CD8-positive, alpha-beta memory T cell (primary cell): ENCODE data around the gene LGALSL. TPM values are rescaled to one million over a fixed set of nuclear protein-coding genes. Genes with fewer than 3 reads are reported as not detected.

Experiments
- CTCF ChIA-PET: fragments of 350-600 bp; sonication (Branson Sonifier 250); formaldehyde crosslinking; loops from one replicate; lab custom pipeline; 2021; ENCODE audit warnings: antibody characterized with exemption; lab: Charles Lee
- POLR2A ChIA-PET: fragments of 350-600 bp; sonication (Branson Sonifier 250); formaldehyde crosslinking; loops from one replicate; lab custom pipeline; 2021; ENCODE audit warnings: antibody characterized with exemption; lab: Charles Lee
- DNase-seq, 5 donors: peaks; one replicate each; pipeline versions ENCODE4 v3.0.0 to v3.0.0-alpha.2; 2020 to 2022; ENCODE audit warnings: mixed read lengths in 1 of 5
- H3K27ac ChIP-seq: one replicate; pipeline ENCODE4 v1.7.0; 2013; ENCODE audit warnings: low read depth, mild to moderate bottlenecking, low read length, moderate library complexity
- H3K27me3 ChIP-seq: 2 replicates; pipeline ENCODE4 v1.7.0; 2013; ENCODE audit warnings: low read length, mild to moderate bottlenecking; ENCODE audit not compliant: insufficient read depth, poor library complexity, severe bottlenecking
- H3K36me3 ChIP-seq: 2 replicates; pipeline ENCODE4 v1.7.0; 2013; ENCODE audit warnings: mild to moderate bottlenecking, low read length, moderate library complexity; ENCODE audit not compliant: insufficient read depth
- H3K4me1 ChIP-seq: 2 replicates; pipeline ENCODE4 v1.7.0; 2013; ENCODE audit warnings: mild to moderate bottlenecking, low read length, moderate library complexity; ENCODE audit not compliant: insufficient read depth
- H3K4me3 ChIP-seq: 2 replicates; pipeline ENCODE4 v1.7.0; 2013; ENCODE audit warnings: mild to moderate bottlenecking, low read length
- H3K9me3 ChIP-seq: 2 replicates; pipeline ENCODE4 v1.7.0; 2013; ENCODE audit warnings: mild to moderate bottlenecking, low read length
- H3K27ac Mint-ChIP-seq, 8 donors: one replicate each; pipeline ENCODE4 v1.8.0; 2020 to 2021; ENCODE audit warnings: mixed read lengths in 8 of 8, mild to moderate bottlenecking in 6 of 8, inconsistent platforms in 3 of 8, moderate library complexity in 3 of 8
- H3K27me3 Mint-ChIP-seq, 2 donors: one replicate each; pipeline ENCODE4 v1.8.0; 2020 to 2021; ENCODE audit warnings: mixed read lengths in 2 of 2, mild to moderate bottlenecking in 1 of 2, moderate library complexity in 1 of 2
- H3K36me3 Mint-ChIP-seq, 3 donors: one replicate each; pipeline ENCODE4 v1.8.0; 2020 to 2021; ENCODE audit warnings: mixed read lengths in 3 of 3, inconsistent platforms in 1 of 3, mild to moderate bottlenecking in 1 of 3
- H3K4me1 Mint-ChIP-seq, 3 donors: one replicate each; pipeline ENCODE4 v1.8.0; 2020 to 2021; ENCODE audit warnings: mixed read lengths in 3 of 3, inconsistent platforms in 1 of 3, mild to moderate bottlenecking in 1 of 3
- H3K4me3 Mint-ChIP-seq, 7 donors: one replicate each; pipeline ENCODE4 v1.8.0; 2020 to 2021; ENCODE audit warnings: mixed read lengths in 7 of 7, mild to moderate bottlenecking in 6 of 7, moderate library complexity in 4 of 7, inconsistent platforms in 2 of 7
- H3K9me3 Mint-ChIP-seq, 5 donors: one replicate each; pipeline ENCODE4 v1.8.0; 2020 to 2022; ENCODE audit warnings: mixed read lengths in 5 of 5, mild to moderate bottlenecking in 3 of 5, moderate library complexity in 2 of 5, inconsistent platforms in 1 of 5
- polyA plus RNA-seq: library from polyadenylated mRNA; unstranded; fragments of 300-500 nt; fragmentation: Illumina TruSeq; gene quantifications from one replicate; pipeline ENCODE4 v1.2.3, GENCODE V29; 2021
- total RNA-seq, 2 experiments: library from RNA; stranded (reverse); gene quantifications; one replicate each; pipeline ENCODE4 v1.2.3, GENCODE V29; 2021

Gene LGALSL
- total and polyA plus RNA-seq, 3 experiments from 2014 or later: 0.72 to 0.98 (median 0.84) TPM

- ChIA-PET CTCF (interaction anchor here (3.6 kb wide), 1 partner anchor 10 kb away, joined by 15 read pairs; no protein-coding TSS in a partner anchor), POLR2A (no interaction called here)
- DNase-seq: no peak
- no peak overlapping the region for H3K27ac ChIP-seq
- no peak overlapping the region for H3K4me3 ChIP-seq
- H3K27me3 Mint-ChIP-seq: peaks cover 13 to 40% of the 10 kb centered on the region in 2 donors
- H3K4me1 Mint-ChIP-seq: no peaks in the 10 kb centered on the region
- H3K36me3 ChIP-seq: no peaks in the 10 kb centered on the region
- H3K4me1 ChIP-seq: no peaks in the 10 kb centered on the region
- H3K4me3 Mint-ChIP-seq: no peak overlapping the region
- H3K27ac Mint-ChIP-seq: no peak overlapping the region
- H3K9me3 ChIP-seq: no peaks in the 10 kb centered on the region
- no peaks in the 10 kb centered on the region for H3K27me3 ChIP-seq
- H3K36me3 Mint-ChIP-seq: no peaks in the 10 kb centered on the region
- H3K9me3 Mint-ChIP-seq: no peaks in the 10 kb centered on the region
These were observed 44.5 kb downstream of the LGALSL start for GRCh38 chr2:64498438-64498837.

GRCh38 chr2:64500549-64500948, 46.6 kb downstream of the LGALSL start:
- Mint-ChIP-seq H3K36me3 (no peaks in the 10 kb centered on the region), H3K27me3 (peaks cover 13 to 44% of the 10 kb centered on the region in 2 donors), H3K4me1 (no peaks in the 10 kb centered on the region), H3K27ac (no peak overlapping the region), H3K4me3 (no peak overlapping the region), H3K9me3 (no peaks in the 10 kb centered on the region)
- Histone ChIP-seq H3K27me3 (no peaks in the 10 kb centered on the region), H3K4me1 (no peaks in the 10 kb centered on the region), H3K9me3 (no peaks in the 10 kb centered on the region), H3K27ac (no peak overlapping the region), H3K36me3 (no peaks in the 10 kb centered on the region), H3K4me3 (no peak overlapping the region)
- DNase-seq: no peak
- ChIA-PET POLR2A (no interaction called here), CTCF (interaction anchor here (2.0 kb wide), 1 partner anchor 13 kb away, joined by 11 read pairs; no protein-coding TSS in a partner anchor)

- Histone ChIP-seq H3K27me3 (no peaks in the 10 kb centered on the region), H3K36me3 (no peaks in the 10 kb centered on the region), H3K9me3 (no peaks in the 10 kb centered on the region), H3K27ac (no peak overlapping the region), H3K4me1 (no peaks in the 10 kb centered on the region), H3K4me3 (no peak overlapping the region)
- H3K27me3 Mint-ChIP-seq: peaks cover 12 to 41% of the 10 kb centered on the region in 2 donors
- H3K4me1 Mint-ChIP-seq: no peaks in the 10 kb centered on the region
- no peaks in the 10 kb centered on the region for H3K9me3 Mint-ChIP-seq
- ChIA-PET CTCF (interaction anchor here (0.8 to 1.3 kb wide), 2 partner anchors 14 to 21 kb away, joined by 3 to 4 read pairs; no protein-coding TSS in a partner anchor), POLR2A (no interaction called here)
- H3K36me3 Mint-ChIP-seq: no peaks in the 10 kb centered on the region
- no peak overlapping the region for H3K27ac Mint-ChIP-seq
- no peak for DNase-seq
- no peak overlapping the region for H3K4me3 Mint-ChIP-seq
These were observed 48.0 kb downstream of the LGALSL start for GRCh38 chr2:64501946-64502345.

GRCh38 chr2:64502860-64503259, 48.9 kb downstream of the LGALSL start:
- no peaks in the 10 kb centered on the region for H3K9me3 Mint-ChIP-seq

GRCh38 chr2:64504774-64505720, 51.1 kb downstream of the LGALSL start:
- POLR2A ChIA-PET: no interaction called here
- CTCF ChIA-PET: interaction anchor here (1.3 to 1.7 kb wide), 2 partner anchors 17 to 456 kb away, joined by 3 to 4 read pairs; no protein-coding TSS in a partner anchor

More at GRCh38 chr2:64502860-64503259, 48.9 kb downstream of the LGALSL start:
- H3K4me1 Mint-ChIP-seq: no peaks in the 10 kb centered on the region
- H3K27me3 Mint-ChIP-seq: peaks cover 8 to 40% of the 10 kb centered on the region in 2 donors
- H3K27ac Mint-ChIP-seq: no peak overlapping the region
- ChIA-PET CTCF (interaction anchor here (0.9 to 1.3 kb wide), 2 partner anchors 9 to 20 kb away, joined by 3 read pairs; no protein-coding TSS in a partner anchor), POLR2A (no interaction called here)
- no peak overlapping the region for H3K27ac ChIP-seq
- no peak overlapping the region for H3K4me3 ChIP-seq
- H3K36me3 Mint-ChIP-seq: no peaks in the 10 kb centered on the region
- H3K27me3 ChIP-seq: no peaks in the 10 kb centered on the region
- DNase-seq: no peak
- no peaks in the 10 kb centered on the region for H3K4me1 ChIP-seq
- H3K9me3 ChIP-seq: no peaks in the 10 kb centered on the region
- H3K4me3 Mint-ChIP-seq: no peak overlapping the region
- no peaks in the 10 kb centered on the region for H3K36me3 ChIP-seq

GRCh38 chr2:64506686-64507085, 52.7 kb downstream of the LGALSL start:
- Mint-ChIP-seq H3K4me3 (no peak overlapping the region), H3K36me3 (no peaks in the 10 kb centered on the region), H3K27me3 (peaks cover 15 to 29% of the 10 kb centered on the region in 2 donors), H3K27ac (no peak overlapping the region), H3K9me3 (no peaks in the 10 kb centered on the region), H3K4me1 (no peaks in the 10 kb centered on the region)
- ChIA-PET CTCF (no interaction called here), POLR2A (no interaction called here)
- DNase-seq: no peak
- H3K36me3 ChIP-seq: no peaks in the 10 kb centered on the region
- H3K4me1 ChIP-seq: no peaks in the 10 kb centered on the region
- H3K4me3 ChIP-seq: no peak overlapping the region
- H3K9me3 ChIP-seq: no peaks in the 10 kb centered on the region
- H3K27me3 ChIP-seq: no peaks in the 10 kb centered on the region
- H3K27ac ChIP-seq: no peak overlapping the region

More at GRCh38 chr2:64504774-64505720, 51.1 kb downstream of the LGALSL start:
- Histone ChIP-seq H3K27me3 (no peaks in the 10 kb centered on the region), H3K27ac (no peak overlapping the region), H3K4me3 (no peak overlapping the region), H3K9me3 (no peaks in the 10 kb centered on the region), H3K4me1 (no peaks in the 10 kb centered on the region), H3K36me3 (no peaks in the 10 kb centered on the region)
- Mint-ChIP-seq H3K4me3 (no peak overlapping the region), H3K4me1 (no peaks in the 10 kb centered on the region), H3K36me3 (no peaks in the 10 kb centered on the region), H3K9me3 (no peaks in the 10 kb centered on the region), H3K27ac (no peak overlapping the region), H3K27me3 (peaks cover 15 to 32% of the 10 kb centered on the region in 2 donors)
- no peak for DNase-seq

Other genes starting within 250 kb of the LGALSL start
- 10 to 100 TPM; 41.4 to 44.2 TPM for gene AFTPH, start 70.2 kb downstream of the LGALSL start, total RNA-seq
- gene AFTPH, start 70.2 kb downstream of the LGALSL start, polyA plus RNA-seq: 28.4 TPM
- gene SERTAD2, start 199.8 kb downstream of the LGALSL start, total RNA-seq: 10 to 100 TPM; 20.6 to 21.4 TPM
- 6.3 TPM for gene SERTAD2, start 199.8 kb downstream of the LGALSL start, polyA plus RNA-seq